SK-N-SH (cell line): ENCODE data around the gene PALS1.

Experiments
- CHD2 ChIP-seq: fragments of 150-350 bp; IDR thresholded peaks from 2 replicates; pipeline ENCODE4 v1.6.1; 2018; ENCODE audit warnings: low read length; ENCODE audit not compliant: partially characterized antibody
- CTCF ChIP-seq: fragments of 200-600 bp; sonication (generic); IDR thresholded peaks from 2 replicates; pipeline ENCODE4 v1.6.1; 2017; ENCODE audit warnings: antibody characterized with exemption, mild to moderate bottlenecking, moderate library complexity
- FOSL2 ChIP-seq: IDR thresholded peaks from 2 replicates; pipeline ENCODE4 v1.4.0; 2012; ENCODE audit warnings: low read depth, mild to moderate bottlenecking, moderate library complexity, borderline replicate concordance
- FOXM1 ChIP-seq: IDR thresholded peaks from 2 replicates; pipeline ENCODE4 v1.4.0; 2012; ENCODE audit warnings: low read depth, mild to moderate bottlenecking
- MAX ChIP-seq: IDR thresholded peaks from 2 replicates; pipeline ENCODE4 v1.4.0; 2012; ENCODE audit warnings: low read depth
- YY1 ChIP-seq: IDR thresholded peaks from 2 replicates; pipeline ENCODE4 v1.4.0; 2012; ENCODE audit warnings: low read depth, mild to moderate bottlenecking
- TF ChIP-seq, protein P1 (sequence below): IDR thresholded peaks from 2 replicates; pipeline ENCODE4 v1.6.1; 2012; ENCODE audit warnings: mild to moderate bottlenecking, low read depth, low read length, moderate library complexity

- TF ChIP-seq CTCF, result no peak
- no peak for TF ChIP-seq MAX
- TF ChIP-seq CHD2, result no peak
- TF ChIP-seq, protein P1, sequence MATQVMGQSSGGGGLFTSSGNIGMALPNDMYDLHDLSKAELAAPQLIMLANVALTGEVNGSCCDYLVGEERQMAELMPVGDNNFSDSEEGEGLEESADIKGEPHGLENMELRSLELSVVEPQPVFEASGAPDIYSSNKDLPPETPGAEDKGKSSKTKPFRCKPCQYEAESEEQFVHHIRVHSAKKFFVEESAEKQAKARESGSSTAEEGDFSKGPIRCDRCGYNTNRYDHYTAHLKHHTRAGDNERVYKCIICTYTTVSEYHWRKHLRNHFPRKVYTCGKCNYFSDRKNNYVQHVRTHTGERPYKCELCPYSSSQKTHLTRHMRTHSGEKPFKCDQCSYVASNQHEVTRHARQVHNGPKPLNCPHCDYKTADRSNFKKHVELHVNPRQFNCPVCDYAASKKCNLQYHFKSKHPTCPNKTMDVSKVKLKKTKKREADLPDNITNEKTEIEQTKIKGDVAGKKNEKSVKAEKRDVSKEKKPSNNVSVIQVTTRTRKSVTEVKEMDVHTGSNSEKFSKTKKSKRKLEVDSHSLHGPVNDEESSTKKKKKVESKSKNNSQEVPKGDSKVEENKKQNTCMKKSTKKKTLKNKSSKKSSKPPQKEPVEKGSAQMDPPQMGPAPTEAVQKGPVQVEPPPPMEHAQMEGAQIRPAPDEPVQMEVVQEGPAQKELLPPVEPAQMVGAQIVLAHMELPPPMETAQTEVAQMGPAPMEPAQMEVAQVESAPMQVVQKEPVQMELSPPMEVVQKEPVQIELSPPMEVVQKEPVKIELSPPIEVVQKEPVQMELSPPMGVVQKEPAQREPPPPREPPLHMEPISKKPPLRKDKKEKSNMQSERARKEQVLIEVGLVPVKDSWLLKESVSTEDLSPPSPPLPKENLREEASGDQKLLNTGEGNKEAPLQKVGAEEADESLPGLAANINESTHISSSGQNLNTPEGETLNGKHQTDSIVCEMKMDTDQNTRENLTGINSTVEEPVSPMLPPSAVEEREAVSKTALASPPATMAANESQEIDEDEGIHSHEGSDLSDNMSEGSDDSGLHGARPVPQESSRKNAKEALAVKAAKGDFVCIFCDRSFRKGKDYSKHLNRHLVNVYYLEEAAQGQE, result no peak
- TF ChIP-seq FOXM1, result no peak
- no peak for TF ChIP-seq YY1
- no peak for TF ChIP-seq FOSL2
Observed at GRCh38 chr14:67260965-67261364, 19.7 kb downstream of the PALS1 start.
